ENCODE measurements around the gene MPP2. TPM values are rescaled to one million over a fixed set of nuclear protein-coding genes. Genes with fewer than 3 reads are reported as not detected.

MPP2 gene
- polyA plus RNA-seq, result 1 to 10 TPM in 2 of 4 donors, under 1 TPM in 1, not detected in 1; 0.27 to 1.8 (median 1.1) TPM
- long read RNA-seq, donor 1, result 0 reads
- long read RNA-seq, donor 2, result 0 reads
- long read RNA-seq, donor 3, result 0 reads
- long read RNA-seq, donor 4, result 0 reads
- long read RNA-seq, donor 5, result 0 reads
- long read RNA-seq, donor 6, result 0 reads
- long read RNA-seq, donor 7, full-length matches to known transcripts, result 2 of 2 reads
- long read RNA-seq, donor 7, partial matches to known transcripts, result 0 of 2 reads
- long read RNA-seq, donor 7, other reads (novel, unspliced or antisense), result 0 of 2 reads
- long read RNA-seq, donor 8, result 0 reads
- long read RNA-seq, donor 9, result 0 reads
- long read RNA-seq, donor 10, result 0 reads

- H3K27ac ChIP-seq (ENCODE audit: low read depth in 1 of 3, low read length in 2 of 3), result peak within 1 kb of the TSS in 2 of 3 donors; percentile 52 to 79
- DNase-seq (peak in 1 of 2 donors; percentile 84), FAIRE-seq (no peak)
- WGBS, 3 donors, result 1 to 2% (median 1%) methylated on average over 36 of the region's 36 CpGs
- no peaks in the 10 kb centered on the region for H3K36me3 ChIP-seq (ENCODE audit: control insufficient read depth in 3 of 3, insufficient read depth in 2 of 3, low read depth in 1 of 3, low read length in 3 of 3)
- H3K4me3 ChIP-seq (ENCODE audit: low read depth in 1 of 3, low read length in 3 of 3), result peak within 1 kb of the TSS; percentile 19 to 65 (median 26)
- H3K27me3 ChIP-seq (ENCODE audit: control insufficient read depth in 3 of 3, insufficient read depth in 3 of 3, low read length in 3 of 3), result peaks cover 9 to 60% (median 14%) of the 10 kb centered on the region in 3 donors
- H3K4me1 ChIP-seq (ENCODE audit: control insufficient read depth in 3 of 3, insufficient read depth in 2 of 3, low read depth in 1 of 3, low read length in 2 of 3), result peaks cover 0 to 30% (median 0%) of the 10 kb centered on the region in 3 donors
- no peaks in the 10 kb centered on the region for H3K9me3 ChIP-seq (ENCODE audit: control insufficient read depth in 2 of 2, insufficient read depth in 1 of 2, low read depth in 1 of 2, low read length in 1 of 2)
Measured at GRCh38 chr17:43907425-43907981, at the start of gene MPP2. Gene MPP2 (minus strand): TSS chr17:43907536. CDS start chr17:43904460, 3,076 bp downstream.

DNA sequence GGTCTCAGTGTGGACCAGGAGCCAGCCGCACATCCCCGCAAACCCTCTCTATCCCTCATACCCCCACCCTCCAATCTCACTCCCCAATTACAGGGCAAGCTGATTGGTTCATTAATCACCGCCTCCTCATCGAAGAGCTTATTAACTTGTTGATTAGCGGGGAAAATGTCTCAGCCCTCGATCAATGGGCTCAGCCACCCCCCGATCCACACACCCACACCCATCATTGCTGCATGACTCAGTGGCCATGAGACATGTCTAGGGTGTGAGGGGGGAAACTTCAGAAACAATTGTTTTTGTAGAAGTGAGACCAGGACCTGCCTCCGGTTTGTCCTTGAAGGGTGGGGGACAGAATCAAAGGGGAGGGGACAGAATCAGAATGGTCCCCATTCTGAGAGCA, 48.9 kb upstream of the MPP2 start:
- WGBS, 3 donors, result 75 to 86% (median 82%) methylated on average over 8 of the region's 8 CpGs
- FAIRE-seq (no peak), DNase-seq (no peak)
- Histone ChIP-seq H3K27ac (ENCODE audit: low read depth in 1 of 3, low read length in 2 of 3) (no peak overlapping the region), H3K4me3 (ENCODE audit: low read depth in 1 of 3, low read length in 3 of 3) (no peak overlapping the region), H3K27me3 (ENCODE audit: control insufficient read depth in 3 of 3, insufficient read depth in 3 of 3, low read length in 3 of 3) (peaks cover 9 to 47% (median 21%) of the 10 kb centered on the region in 3 donors), H3K36me3 (ENCODE audit: control insufficient read depth in 3 of 3, insufficient read depth in 2 of 3, low read depth in 1 of 3, low read length in 3 of 3) (no peaks in the 10 kb centered on the region), H3K9me3 (ENCODE audit: control insufficient read depth in 2 of 2, insufficient read depth in 1 of 2, low read depth in 1 of 2, low read length in 1 of 2) (no peaks in the 10 kb centered on the region), H3K4me1 (ENCODE audit: control insufficient read depth in 3 of 3, insufficient read depth in 2 of 3, low read depth in 1 of 3, low read length in 2 of 3) (peaks cover 0 to 9% (median 0%) of the 10 kb centered on the region in 3 donors)

- Histone ChIP-seq H3K36me3 (ENCODE audit: control insufficient read depth in 3 of 3, insufficient read depth in 2 of 3, low read depth in 1 of 3, low read length in 3 of 3) (no peaks in the 10 kb centered on the region), H3K27ac (ENCODE audit: low read depth in 1 of 3, low read length in 2 of 3) (no peak within 1 kb of the TSS), H3K27me3 (ENCODE audit: control insufficient read depth in 3 of 3, insufficient read depth in 3 of 3, low read length in 3 of 3) (peaks cover 9 to 65% (median 28%) of the 10 kb centered on the region in 3 donors), H3K9me3 (ENCODE audit: control insufficient read depth in 2 of 2, insufficient read depth in 1 of 2, low read depth in 1 of 2, low read length in 1 of 2) (no peaks in the 10 kb centered on the region), H3K4me3 (ENCODE audit: low read depth in 1 of 3, low read length in 3 of 3) (peak within 1 kb of the TSS in 1 of 3 donors; percentile 10), H3K4me1 (ENCODE audit: control insufficient read depth in 3 of 3, insufficient read depth in 2 of 3, low read depth in 1 of 3, low read length in 2 of 3) (peaks cover 0 to 9% (median 0%) of the 10 kb centered on the region in 3 donors)
- WGBS, 3 donors, result 48 to 70% (median 64%) methylated on average over 10 to 11 of the region's 11 CpGs
- FAIRE-seq, result no peak
- no peak for DNase-seq
Measured at GRCh38 chr17:43953746-43954145, 46.4 kb upstream of the MPP2 start, which contains the start of gene PYY. Gene PYY (minus strand): TSS chr17:43953940. CDS start chr17:43953483, 457 bp downstream.

DNA sequence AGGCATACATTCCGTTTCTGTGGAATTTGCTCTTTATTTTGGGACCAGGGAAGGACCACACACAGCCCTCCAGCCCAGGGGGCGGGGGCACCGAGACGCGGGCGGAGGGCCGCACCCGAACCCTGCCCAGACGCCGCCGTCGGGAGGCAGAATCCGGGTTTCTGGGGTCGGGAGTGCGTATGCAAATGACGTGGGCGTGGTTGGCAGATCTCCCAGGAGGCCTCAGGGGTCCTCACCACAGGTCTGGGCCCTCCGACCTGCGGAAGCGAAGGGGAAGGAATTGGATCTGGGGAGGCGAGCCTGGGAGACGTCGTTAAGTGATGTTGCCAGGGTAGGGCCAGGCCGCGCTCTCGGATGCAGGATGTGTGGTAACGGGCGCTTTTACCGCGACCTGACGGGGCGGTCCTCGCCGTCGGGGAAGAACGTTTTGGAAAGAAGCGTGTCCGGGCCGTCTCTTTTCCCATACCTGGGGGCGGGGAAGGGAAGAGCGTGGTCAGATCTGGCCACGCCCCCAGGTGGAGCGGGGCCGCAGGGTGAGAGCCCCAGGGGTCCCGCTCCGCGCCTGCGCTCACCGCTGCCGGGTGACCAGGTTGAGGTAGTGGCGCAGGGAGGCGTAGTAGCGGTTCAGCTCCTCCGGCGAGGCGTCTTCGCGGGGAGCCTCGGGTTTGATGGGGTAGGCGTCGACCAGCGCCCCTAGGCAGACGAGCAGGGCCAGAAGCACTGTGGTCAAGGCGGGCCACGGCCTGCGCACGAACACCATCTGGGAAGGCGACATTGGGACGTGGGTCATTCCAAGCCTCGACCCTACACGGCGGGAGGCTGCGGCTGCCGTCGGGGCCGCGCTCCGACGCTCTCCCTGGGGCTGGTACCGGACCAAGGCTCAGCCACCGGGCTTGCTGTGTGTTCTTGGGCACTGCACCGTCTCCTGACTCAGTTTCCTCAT, 45.7 kb upstream of the MPP2 start:
- no peak for FAIRE-seq
- H3K4me3 ChIP-seq (ENCODE audit: low read depth in 1 of 3, low read length in 3 of 3), result peak overlapping the region in 1 of 3 donors; percentile 10
- no peaks in the 10 kb centered on the region for H3K9me3 ChIP-seq (ENCODE audit: control insufficient read depth in 2 of 2, insufficient read depth in 1 of 2, low read depth in 1 of 2, low read length in 1 of 2)
- DNase-seq, result peak in 1 of 2 donors; percentile 30
- peaks cover 9 to 65% (median 28%) of the 10 kb centered on the region in 3 donors for H3K27me3 ChIP-seq (ENCODE audit: control insufficient read depth in 3 of 3, insufficient read depth in 3 of 3, low read length in 3 of 3)
- peaks cover 0 to 9% (median 0%) of the 10 kb centered on the region in 3 donors for H3K4me1 ChIP-seq (ENCODE audit: control insufficient read depth in 3 of 3, insufficient read depth in 2 of 3, low read depth in 1 of 3, low read length in 2 of 3)
- WGBS, 3 donors, result 6 to 15% (median 11%) methylated on average over 63 to 82 of the region's 82 CpGs
- H3K27ac ChIP-seq (ENCODE audit: low read depth in 1 of 3, low read length in 2 of 3), result no peak overlapping the region
- no peaks in the 10 kb centered on the region for H3K36me3 ChIP-seq (ENCODE audit: control insufficient read depth in 3 of 3, insufficient read depth in 2 of 3, low read depth in 1 of 3, low read length in 3 of 3)

- peaks cover 9 to 65% (median 28%) of the 10 kb centered on the region in 3 donors for H3K27me3 ChIP-seq (ENCODE audit: control insufficient read depth in 3 of 3, insufficient read depth in 3 of 3, low read length in 3 of 3)
- DNase-seq (peak in 1 of 2 donors; percentile 22), FAIRE-seq (no peak)
- no peak overlapping the region for H3K4me3 ChIP-seq (ENCODE audit: low read depth in 1 of 3, low read length in 3 of 3)
- H3K36me3 ChIP-seq (ENCODE audit: control insufficient read depth in 3 of 3, insufficient read depth in 2 of 3, low read depth in 1 of 3, low read length in 3 of 3), result no peaks in the 10 kb centered on the region
- H3K27ac ChIP-seq (ENCODE audit: low read depth in 1 of 3, low read length in 2 of 3), result no peak overlapping the region
- WGBS, 3 donors, result 7 to 27% (median 16%) methylated on average over 13 to 19 of the region's 19 CpGs
- H3K9me3 ChIP-seq (ENCODE audit: control insufficient read depth in 2 of 2, insufficient read depth in 1 of 2, low read depth in 1 of 2, low read length in 1 of 2), result no peaks in the 10 kb centered on the region
- H3K4me1 ChIP-seq (ENCODE audit: control insufficient read depth in 3 of 3, insufficient read depth in 2 of 3, low read depth in 1 of 3, low read length in 2 of 3), result peaks cover 0 to 9% (median 0%) of the 10 kb centered on the region in 3 donors
Measured at GRCh38 chr17:43952351-43952723, 45.0 kb upstream of the MPP2 start.

DNA sequence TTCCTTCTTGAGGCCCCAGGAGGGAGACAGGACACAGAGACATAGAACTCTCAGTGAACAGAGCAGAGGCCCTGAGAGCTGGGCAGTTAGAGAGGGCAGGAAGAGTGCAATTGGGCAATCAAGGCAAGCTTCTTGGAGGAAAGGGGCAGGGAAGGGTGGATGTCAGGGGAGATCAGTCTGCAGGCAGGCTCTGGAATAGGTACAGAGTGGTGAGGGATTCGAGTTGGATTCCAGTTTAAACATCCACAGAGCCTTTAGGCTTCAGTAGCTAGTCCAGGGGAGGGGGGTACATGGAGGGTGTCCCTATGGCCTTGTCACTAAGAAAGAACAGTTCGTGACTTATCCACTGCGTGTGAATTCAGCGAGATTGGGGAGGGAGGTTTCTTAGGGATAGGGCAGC, 44.4 kb upstream of the MPP2 start:
- no peak for DNase-seq
- H3K27me3 ChIP-seq (ENCODE audit: control insufficient read depth in 3 of 3, insufficient read depth in 3 of 3, low read length in 3 of 3), result peaks cover 9 to 65% (median 28%) of the 10 kb centered on the region in 3 donors
- no peak overlapping the region for H3K27ac ChIP-seq (ENCODE audit: low read depth in 1 of 3, low read length in 2 of 3)
- WGBS, 3 donors, result 51 to 74% (median 66%) methylated on average over 4 of the region's 4 CpGs
- H3K4me3 ChIP-seq (ENCODE audit: low read depth in 1 of 3, low read length in 3 of 3), result no peak overlapping the region
- H3K4me1 ChIP-seq (ENCODE audit: control insufficient read depth in 3 of 3, insufficient read depth in 2 of 3, low read depth in 1 of 3, low read length in 2 of 3), result peaks cover 0 to 9% (median 0%) of the 10 kb centered on the region in 3 donors
- no peak for FAIRE-seq
- H3K36me3 ChIP-seq (ENCODE audit: control insufficient read depth in 3 of 3, insufficient read depth in 2 of 3, low read depth in 1 of 3, low read length in 3 of 3), result no peaks in the 10 kb centered on the region
- H3K9me3 ChIP-seq (ENCODE audit: control insufficient read depth in 2 of 2, insufficient read depth in 1 of 2, low read depth in 1 of 2, low read length in 1 of 2), result no peaks in the 10 kb centered on the region

- Histone ChIP-seq H3K4me3 (ENCODE audit: low read depth in 1 of 3, low read length in 3 of 3) (no peak overlapping the region), H3K36me3 (ENCODE audit: control insufficient read depth in 3 of 3, insufficient read depth in 2 of 3, low read depth in 1 of 3, low read length in 3 of 3) (no peaks in the 10 kb centered on the region), H3K4me1 (ENCODE audit: control insufficient read depth in 3 of 3, insufficient read depth in 2 of 3, low read depth in 1 of 3, low read length in 2 of 3) (peaks cover 0 to 9% (median 0%) of the 10 kb centered on the region in 3 donors), H3K9me3 (ENCODE audit: control insufficient read depth in 2 of 2, insufficient read depth in 1 of 2, low read depth in 1 of 2, low read length in 1 of 2) (no peaks in the 10 kb centered on the region), H3K27me3 (ENCODE audit: control insufficient read depth in 3 of 3, insufficient read depth in 3 of 3, low read length in 3 of 3) (peaks cover 9 to 63% (median 25%) of the 10 kb centered on the region in 3 donors), H3K27ac (ENCODE audit: low read depth in 1 of 3, low read length in 2 of 3) (no peak overlapping the region)
- FAIRE-seq (no peak), DNase-seq (no peak)
- WGBS, 3 donors, result 77 to 89% (median 88%) methylated on average over 2 of the region's 2 CpGs
Measured at GRCh38 chr17:43950554-43950953, 43.2 kb upstream of the MPP2 start.

GRCh38 chr17:43949781-43950180, 42.4 kb upstream of the MPP2 start:
- Histone ChIP-seq H3K4me1 (ENCODE audit: control insufficient read depth in 3 of 3, insufficient read depth in 2 of 3, low read depth in 1 of 3, low read length in 2 of 3) (peaks cover 0 to 9% (median 0%) of the 10 kb centered on the region in 3 donors), H3K27ac (ENCODE audit: low read depth in 1 of 3, low read length in 2 of 3) (no peak overlapping the region), H3K27me3 (ENCODE audit: control insufficient read depth in 3 of 3, insufficient read depth in 3 of 3, low read length in 3 of 3) (peaks cover 9 to 56% (median 25%) of the 10 kb centered on the region in 3 donors), H3K36me3 (ENCODE audit: control insufficient read depth in 3 of 3, insufficient read depth in 2 of 3, low read depth in 1 of 3, low read length in 3 of 3) (no peaks in the 10 kb centered on the region), H3K4me3 (ENCODE audit: low read depth in 1 of 3, low read length in 3 of 3) (no peak overlapping the region), H3K9me3 (ENCODE audit: control insufficient read depth in 2 of 2, insufficient read depth in 1 of 2, low read depth in 1 of 2, low read length in 1 of 2) (no peaks in the 10 kb centered on the region)
- DNase-seq (peak in 1 of 2 donors; percentile 6), FAIRE-seq (no peak)
- 52 to 62% (median 62%) methylated on average over 4 of the region's 4 CpGs for WGBS, 3 donors
